GM19324 (cell line): Measurements from ENCODE around the gene NCAPD3.
"Not testable (repeated sequence)": the region's sequence is repeated elsewhere in the genome, so short reads cannot be mapped to it uniquely, and the experiment has no call there.

Experiments
- ATAC-seq: cut with Tn5 transposase; IDR thresholded peaks from one replicate; pipeline ENCODE4 v1.9.1; 2021; ENCODE audit warnings: mild to moderate bottlenecking, moderate library complexity; ENCODE audit not compliant: unreplicated experiment, low FRiP score

Gene NCAPD3

GRCh38 chr11:134139303-134139872, 84.4 kb downstream of the NCAPD3 start:
- ATAC-seq: no peak

DNA sequence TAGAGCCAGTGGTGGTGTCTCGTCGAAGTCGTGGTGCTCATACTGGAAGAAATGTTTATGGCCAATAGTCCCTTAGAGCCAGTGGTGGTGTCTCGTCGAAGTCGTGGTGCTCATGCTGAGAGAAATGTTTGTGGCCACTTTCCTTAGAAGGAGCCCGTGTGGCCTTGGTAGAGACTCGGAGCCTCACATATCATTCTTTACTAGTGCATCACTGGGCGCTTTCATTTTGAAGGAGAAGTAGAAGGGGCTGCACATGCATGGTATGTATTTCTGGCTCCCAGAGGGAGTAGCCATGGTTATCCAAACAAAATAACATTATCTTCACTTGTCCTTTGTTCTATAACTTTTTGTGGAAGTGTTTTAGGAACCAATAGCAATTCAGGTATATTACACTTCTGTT, 85.4 kb downstream of the NCAPD3 start:
- no peak for ATAC-seq

DNA sequence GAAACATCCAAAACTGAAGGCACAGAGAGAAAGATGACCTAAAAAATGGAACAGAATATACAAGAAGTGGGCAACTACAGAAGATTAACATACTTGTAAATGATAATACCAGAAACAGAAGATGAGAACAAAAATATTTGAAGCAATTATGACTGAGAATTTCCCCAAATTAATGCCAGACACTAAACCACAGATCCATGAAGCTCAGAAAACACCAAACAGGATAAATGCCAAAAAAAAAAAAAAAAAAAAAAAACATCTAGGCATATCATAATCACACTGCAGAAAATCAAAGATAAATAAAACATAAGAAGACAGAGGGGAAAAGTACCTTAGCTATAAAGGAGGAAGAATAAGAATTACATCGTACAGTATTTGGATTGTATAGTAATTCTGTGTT, 89.6 kb downstream of the NCAPD3 start:
- ATAC-seq: no peak

- ATAC-seq: no peak
Observed at GRCh38 chr11:134132808-134133207, 91.0 kb downstream of the NCAPD3 start.

DNA sequence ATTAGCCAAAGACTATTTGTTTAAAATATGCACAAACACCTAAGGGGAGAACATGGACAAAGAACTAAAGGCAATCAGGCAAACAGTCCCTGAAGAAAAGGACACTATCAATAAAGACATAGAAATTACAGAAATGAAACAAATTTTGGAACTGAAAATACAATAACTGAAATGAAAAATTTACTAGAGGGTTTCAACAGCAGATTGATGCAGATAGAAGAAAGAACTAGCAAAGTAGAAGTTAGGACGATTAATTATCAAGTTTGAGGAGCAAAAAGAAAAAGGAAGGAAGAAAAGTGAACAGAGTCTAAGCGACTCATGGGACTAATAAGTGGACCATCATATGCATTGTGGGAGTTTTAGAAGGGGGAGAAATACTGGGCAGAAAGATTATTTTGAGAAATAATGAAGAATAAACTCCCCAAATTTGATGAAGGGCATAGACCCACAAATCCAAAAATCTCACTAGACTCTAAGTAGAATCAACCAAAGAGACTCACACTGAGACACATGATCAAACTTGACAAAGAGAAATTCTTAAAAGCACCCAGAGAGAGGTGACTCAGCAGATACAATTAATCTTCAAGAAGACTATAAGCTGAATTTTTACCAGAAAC, 92.0 kb downstream of the NCAPD3 start:
- no peak for ATAC-seq

DNA sequence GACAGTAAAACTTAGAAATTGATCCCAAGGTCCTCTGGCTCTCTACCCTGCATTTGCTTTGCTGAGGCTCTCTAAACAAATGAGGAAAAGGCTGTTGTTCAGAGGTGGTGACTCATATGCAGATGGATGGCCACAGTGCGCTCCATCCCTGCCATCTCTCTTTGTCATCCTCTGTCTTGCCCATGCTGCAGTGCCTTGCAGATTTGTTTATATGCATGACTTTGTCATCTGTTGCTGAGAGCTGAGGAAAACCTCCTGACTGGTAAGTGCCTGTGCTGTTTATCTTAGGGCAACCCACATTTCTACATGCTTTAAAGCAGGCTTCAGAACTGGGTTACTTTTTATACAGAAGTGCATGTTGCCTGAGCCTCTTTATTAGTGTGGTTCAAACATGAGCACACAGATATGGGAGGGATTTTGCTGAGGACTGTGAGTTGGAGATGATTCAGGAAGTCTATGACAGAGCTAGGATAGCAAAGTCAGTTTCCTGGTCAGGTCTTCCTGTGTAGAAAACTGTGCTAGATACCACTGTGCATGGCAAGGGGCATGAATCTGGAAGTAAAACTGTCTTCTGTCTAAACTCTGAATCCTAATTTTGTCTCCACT, 97.4 kb downstream of the NCAPD3 start:
- ATAC-seq: no peak

- no peak for ATAC-seq
Observed at GRCh38 chr11:134125507-134125906, 98.3 kb downstream of the NCAPD3 start.

GRCh38 chr11:134124660-134125451, 98.9 kb downstream of the NCAPD3 start:
- ATAC-seq: no peak

GRCh38 chr11:134120921-134121526, 102.7 kb downstream of the NCAPD3 start:
- no peak for ATAC-seq

DNA sequence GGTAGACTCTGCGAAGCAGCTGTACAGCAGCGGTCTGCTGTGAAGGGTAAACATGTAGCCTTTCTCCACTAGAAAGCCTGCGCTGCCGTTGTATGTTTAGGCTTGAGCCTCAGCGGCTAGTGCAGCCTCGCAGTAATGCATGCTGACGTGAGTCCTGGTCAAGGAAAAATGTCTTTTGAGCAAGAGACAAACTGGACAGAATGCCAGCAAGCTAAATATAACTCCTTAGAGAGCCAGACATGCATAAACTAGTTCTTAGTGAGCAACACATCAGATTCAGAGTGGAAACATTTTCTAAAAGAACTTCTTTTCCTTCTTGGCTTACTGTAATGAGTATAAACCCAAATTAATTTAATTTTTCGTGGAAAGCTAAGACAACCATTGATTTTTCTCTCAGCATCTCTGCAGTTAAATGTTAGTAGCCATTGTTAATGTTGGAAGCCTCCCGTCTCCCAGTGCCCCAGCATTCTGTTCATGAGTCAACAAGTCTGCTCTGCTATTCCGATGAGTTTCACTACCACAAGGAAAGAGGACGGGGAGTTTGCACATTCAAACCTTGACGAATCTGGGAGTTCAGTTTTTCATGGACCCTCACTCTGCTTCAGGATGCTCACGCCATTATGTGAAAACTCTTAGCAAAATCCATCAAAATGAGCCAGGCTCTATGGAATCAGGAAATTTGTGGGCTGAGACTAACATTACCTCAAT, 103.5 kb downstream of the NCAPD3 start:
- no peak for ATAC-seq

DNA sequence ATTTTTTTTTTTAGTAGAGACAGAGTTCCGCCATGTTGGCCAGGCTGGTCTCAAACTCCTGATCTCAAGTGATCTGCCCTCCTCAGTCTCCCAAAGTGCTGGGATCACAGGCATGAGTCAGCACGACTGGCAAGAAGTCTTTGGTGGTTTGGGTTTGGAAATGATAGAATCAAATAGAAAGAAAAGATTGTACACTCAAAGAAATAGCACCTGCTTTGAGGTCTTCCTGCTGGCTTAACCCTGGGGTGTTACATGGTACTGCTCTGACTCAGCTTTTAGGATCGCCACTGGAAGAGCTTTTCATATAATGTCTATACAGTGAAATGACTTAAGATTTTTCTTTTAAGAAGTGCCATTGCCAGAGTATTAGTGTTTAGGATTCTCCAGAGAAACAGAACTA, 104.7 kb downstream of the NCAPD3 start:
- no peak for ATAC-seq

GRCh38 chr11:134118006-134118405, 105.8 kb downstream of the NCAPD3 start:
- no peak for ATAC-seq

GRCh38 chr11:134116210-134116609, 107.6 kb downstream of the NCAPD3 start:
- ATAC-seq: no peak

GRCh38 chr11:134113787-134114186, 110.0 kb downstream of the NCAPD3 start:
- ATAC-seq: not testable (repeated sequence)

DNA sequence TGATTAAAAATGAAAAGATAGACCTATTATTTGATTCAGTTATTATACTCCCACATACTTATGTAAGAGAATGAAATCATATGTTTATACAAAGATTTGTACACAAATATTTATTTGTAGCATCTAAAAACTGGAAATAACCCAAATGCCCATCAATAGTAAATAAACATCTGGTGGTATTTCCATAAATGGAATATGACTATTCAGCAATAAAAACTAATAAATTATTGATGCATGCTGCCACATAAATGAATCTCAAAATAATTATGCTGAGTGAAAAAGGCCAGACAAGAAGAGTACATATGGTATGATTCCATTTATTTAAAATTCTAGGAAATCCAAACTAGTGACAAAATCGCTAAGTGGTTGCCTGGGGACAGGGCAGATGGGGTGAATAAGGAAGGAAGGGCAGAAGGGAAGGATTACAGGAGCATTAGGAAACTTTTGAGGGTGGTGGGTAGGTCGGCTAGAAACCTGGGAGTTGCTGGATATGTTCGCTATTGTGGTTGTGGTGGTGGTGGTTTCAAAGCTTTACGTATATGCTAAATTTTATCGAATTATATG, 113.4 kb downstream of the NCAPD3 start:
- ATAC-seq: no peak
